Right kidney (tissue), 1 donor: ENCODE measurements around the gene IL19.

Source experiments
- DNase-seq: peaks from one replicate; pipeline ENCODE4 v3.0.0-alpha.2; 2016

Gene IL19

GRCh38 chr1:206800411-206800810 is 29.8 kb downstream of the IL19 start:
- no peak for DNase-seq

DNA sequence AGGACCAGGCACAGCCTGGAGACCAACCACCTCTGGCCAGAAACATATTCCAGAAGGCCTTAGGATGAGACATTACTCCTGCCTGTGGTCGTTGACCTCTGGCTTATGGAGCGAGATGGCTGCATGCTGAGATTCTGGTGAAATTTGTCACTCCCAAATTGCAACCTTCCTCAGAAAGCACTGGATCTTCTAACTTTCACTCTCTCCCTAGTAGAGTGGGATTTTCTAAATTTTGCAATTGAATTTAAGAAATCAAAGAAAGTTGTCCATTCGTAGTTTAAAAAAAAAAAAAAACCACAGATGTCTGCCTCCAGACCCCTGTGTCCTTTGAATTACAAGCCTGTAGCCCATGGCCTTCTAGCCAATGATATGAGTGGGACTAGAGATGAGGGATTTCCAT is 30.3 kb downstream of the IL19 start:
- DNase-seq: no peak

GRCh38 chr1:206801467-206801866 is 30.9 kb downstream of the IL19 start:
- DNase-seq: no peak

DNA sequence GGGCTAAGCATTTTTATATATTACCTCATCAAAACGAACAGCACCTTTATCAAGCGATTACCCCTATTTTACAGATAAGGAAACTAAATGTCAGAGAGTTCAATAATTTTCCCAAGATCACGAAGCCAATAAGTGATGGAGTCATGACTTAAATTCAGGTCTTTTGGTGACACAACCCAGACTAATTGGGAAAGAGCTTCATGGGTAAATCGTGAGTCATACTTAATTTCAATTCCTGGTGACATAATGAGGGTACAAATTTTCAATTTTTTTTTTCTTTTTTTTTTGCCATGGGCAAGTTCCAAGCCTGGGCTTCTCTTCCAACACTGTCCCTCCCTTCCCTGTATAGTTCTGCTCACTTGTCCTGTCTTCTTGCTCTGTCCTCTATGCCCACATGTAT is 31.8 kb downstream of the IL19 start:
- no peak for DNase-seq

GRCh38 chr1:206803221-206803730 is 32.7 kb downstream of the IL19 start:
- DNase-seq: no peak

DNA sequence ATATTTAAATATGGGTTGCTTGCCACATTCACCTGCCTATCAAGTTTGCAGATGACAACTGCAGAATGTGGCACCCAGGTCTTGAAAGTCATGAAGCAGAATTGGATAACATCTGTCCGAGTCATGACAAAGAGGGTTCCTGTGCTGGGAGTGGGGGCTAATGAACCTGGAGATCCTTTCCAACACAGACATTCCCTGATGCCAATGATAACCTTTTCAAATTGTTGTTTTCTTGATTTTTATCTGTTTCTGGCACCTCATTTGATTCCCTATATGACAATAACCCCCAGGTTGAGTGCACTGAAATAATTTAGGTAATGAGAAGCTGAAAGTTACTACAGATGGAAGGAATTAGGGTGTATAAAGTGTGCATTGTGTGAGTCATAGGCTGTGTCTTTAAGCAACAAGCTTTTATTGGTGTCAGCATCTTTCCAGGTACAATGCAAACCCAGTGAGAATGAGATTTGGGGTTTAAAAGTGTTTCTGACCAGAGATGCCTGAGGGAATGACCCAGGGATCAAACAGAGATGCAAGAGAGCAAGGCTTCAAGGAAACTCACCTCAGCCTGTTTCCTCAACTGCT is 33.7 kb downstream of the IL19 start:
- DNase-seq: no peak

- DNase-seq: no peak
These were observed 34.8 kb downstream of the IL19 start for GRCh38 chr1:206805357-206805756.

GRCh38 chr1:206808615-206809014 is 38.0 kb downstream of the IL19 start:
- no peak for DNase-seq

GRCh38 chr1:206809504-206810084 is 39.0 kb downstream of the IL19 start:
- DNase-seq: no peak

DNA sequence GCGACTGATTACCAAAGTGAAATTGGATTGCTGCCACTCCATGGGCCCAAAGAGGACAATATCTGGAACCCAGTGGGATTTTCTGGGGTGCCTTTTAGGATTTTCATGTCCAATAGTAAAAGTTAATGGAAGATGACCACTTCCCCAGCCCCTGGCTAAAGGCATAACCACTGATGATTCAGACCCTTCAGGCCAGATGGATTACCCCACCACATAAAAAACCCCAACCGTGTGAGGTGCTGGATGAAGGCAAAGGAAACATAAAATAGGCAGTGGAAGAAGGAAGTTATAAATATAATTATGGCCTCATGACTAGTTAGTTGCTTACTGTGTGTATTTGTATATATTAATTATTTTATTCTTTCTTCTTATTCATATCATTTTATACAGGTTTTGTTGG is 41.9 kb downstream of the IL19 start:
- no peak for DNase-seq

DNA sequence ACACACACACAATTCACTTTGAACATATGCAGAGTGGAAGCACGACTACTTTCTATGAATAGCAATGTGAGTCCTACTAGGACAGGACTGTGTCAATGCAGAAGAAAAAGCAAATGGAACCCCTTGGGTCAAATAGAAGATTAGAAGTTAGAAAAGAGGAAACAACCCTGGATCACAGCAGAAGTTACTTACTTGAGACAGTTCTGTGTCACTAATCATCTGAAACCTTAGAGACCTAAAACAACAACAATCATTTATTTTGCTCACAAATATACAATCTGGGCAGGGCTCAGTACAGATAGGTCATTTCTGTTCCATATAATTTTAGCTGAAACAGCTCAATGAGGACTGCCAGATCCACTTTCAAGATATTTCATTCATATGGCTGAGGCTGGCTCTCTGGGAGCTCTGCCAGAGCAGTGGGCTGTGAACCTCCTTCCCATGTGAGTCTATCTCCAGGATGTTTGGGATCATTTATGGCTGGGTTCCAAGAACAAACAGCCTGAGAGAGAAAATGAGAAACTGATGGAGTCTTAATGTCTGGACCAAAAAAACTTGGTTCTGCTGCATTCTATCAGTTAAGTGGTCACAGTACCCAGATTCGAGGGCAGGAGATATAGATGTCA is 44.3 kb downstream of the IL19 start:
- no peak for DNase-seq

DNA sequence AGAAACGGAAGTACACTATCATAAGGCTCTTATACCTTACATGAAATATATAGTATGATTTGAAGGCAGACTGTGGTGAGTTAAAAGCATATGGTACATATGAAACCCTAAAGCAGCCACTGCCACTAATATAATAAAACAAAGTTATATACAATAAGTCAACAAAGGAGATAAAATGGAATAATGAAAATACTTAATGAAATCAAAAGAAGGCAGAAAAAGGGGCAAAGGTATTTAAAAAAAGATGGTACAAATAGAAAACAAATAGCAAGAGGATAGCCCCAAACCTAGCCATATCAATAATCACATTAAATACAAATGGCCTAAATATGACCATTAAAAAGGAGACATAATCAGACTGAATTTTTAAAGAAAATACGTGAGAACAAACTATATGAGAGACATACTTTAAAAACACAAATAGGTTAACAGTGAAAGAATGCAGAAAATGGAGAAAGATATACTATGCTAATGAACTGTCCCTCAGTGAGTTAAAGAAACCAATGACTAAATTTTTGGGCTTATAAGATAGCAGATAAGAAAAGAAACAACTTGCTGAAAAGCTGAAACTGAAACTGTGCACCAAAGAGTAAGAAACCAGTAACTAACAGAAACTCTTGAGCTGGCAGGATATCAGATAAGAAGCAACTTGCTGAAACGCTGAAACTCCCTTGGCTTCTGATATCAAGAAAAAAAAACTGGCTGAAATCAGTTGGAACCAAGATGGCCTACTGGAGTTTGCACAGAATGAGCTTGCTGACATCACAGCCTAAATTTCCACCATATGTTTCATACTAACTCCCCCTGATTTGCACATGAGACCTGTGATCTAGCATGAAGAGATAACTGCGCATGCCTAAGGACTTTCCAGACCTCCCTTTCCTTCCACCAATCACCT is 46.1 kb downstream of the IL19 start:
- no peak for DNase-seq

- no peak for DNase-seq
These were observed 50.9 kb downstream of the IL19 start for GRCh38 chr1:206821493-206821892.

DNA sequence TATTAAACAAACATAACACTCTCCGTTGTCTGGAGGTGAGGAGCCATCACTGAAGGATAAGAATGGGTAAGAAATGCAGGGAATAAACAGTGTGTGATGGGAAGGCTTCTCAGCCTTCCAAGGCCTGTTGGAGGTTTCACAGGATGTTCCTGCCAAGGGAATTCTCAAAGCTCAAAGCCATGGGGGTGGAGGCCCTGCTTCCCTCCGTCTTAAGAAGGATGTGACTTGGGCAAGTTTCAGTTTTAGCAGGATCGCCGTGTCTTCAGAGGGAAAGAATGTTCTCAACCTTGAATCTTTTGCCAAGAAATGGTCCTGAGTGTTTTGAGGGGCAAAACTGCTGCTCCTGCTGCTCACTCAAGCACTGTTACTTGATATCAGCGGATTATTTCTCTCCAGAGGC is 53.2 kb downstream of the IL19 start:
- no peak for DNase-seq

GRCh38 chr1:206824331-206824730 is 53.8 kb downstream of the IL19 start:
- DNase-seq: no peak

GRCh38 chr1:206826394-206826793 is 55.8 kb downstream of the IL19 start:
- DNase-seq: no peak

- DNase-seq: no peak
These were observed 57.5 kb downstream of the IL19 start for GRCh38 chr1:206828061-206828460.

DNA sequence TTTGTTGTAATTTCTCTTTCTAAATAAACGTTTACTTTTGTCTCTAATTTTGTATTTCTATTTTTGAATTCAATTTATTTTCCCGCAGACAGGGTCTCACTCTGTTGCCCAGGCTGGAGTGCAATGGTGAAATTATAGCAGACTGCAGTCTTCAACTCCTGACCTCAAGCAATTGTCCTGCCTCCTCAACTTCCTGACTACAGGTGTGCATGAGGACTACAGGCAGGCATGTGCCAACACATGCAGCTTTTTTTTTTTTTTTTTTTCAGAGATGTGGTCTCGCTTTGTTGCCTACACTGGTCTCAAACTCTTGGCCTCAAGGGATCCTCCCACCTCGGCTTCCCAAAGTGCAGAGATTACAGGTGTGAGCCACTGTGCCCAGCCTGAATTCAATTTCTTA is 58.2 kb downstream of the IL19 start:
- DNase-seq: no peak

GRCh38 chr1:206829282-206829681 is 58.7 kb downstream of the IL19 start:
- DNase-seq: no peak

DNA sequence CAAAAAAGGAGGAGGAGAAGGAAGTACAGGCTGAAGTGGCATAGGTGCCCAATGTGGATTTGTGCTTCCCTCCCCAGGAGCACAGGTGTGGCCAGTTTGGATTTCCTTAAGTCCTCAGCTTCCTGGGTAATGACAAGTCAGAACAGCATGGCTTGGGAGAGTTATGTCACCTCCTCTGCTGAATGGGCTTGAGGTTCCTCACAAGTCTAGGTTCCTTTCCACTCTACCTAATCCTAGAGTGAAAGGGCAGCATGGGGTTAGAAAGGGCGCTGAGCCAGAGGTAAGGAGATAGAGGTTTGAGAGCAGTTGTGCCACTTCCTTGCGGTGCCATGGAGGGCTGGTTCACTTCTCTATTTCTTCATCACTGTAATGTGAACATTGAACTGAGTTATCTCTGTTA is 59.3 kb downstream of the IL19 start:
- no peak for DNase-seq

GRCh38 chr1:206831650-206832049 is 61.1 kb downstream of the IL19 start:
- DNase-seq: no peak

- no peak for DNase-seq
These were observed 61.8 kb downstream of the IL19 start for GRCh38 chr1:206832352-206832880.
